Natural killer cell (primary cell): ENCODE measurements around the gene CTPS1. TPM values are rescaled to one million over a fixed set of nuclear protein-coding genes. Genes with fewer than 3 reads are reported as not detected.

Experiments used
- ATAC-seq, 3 donors: fragments of 150-1000 bp in 2 of 3; fragments of 200-7000 bp in 1 of 3; cut with Tn5 transposase; 1 replicate in 1 of 3; 2 replicates in 2 of 3; pipeline ENCODE4 v1.10.0; 2021; ENCODE audit warnings: mild to moderate bottlenecking in 2 of 3, moderate library complexity in 2 of 3
- DNase-seq, 2 donors: peaks; one replicate each; pipeline versions ENCODE4 v3.0.0 to v3.0.0-alpha.2; 2013 to 2021; ENCODE audit warnings: mixed read lengths in 1 of 2
- H3K27ac ChIP-seq: one replicate; pipeline ENCODE4 v1.5.1; 2013; ENCODE audit warnings: mild to moderate bottlenecking, low read length
- H3K27me3 ChIP-seq: one replicate; pipeline ENCODE4 v1.6.1; 2013; ENCODE audit warnings: low read length; ENCODE audit not compliant: control insufficient read depth, insufficient read depth
- H3K36me3 ChIP-seq: one replicate; pipeline ENCODE4 v1.6.1; 2013; ENCODE audit warnings: low read length; ENCODE audit not compliant: control insufficient read depth, insufficient read depth
- H3K4me1 ChIP-seq: one replicate; pipeline ENCODE4 v1.6.1; 2013; ENCODE audit warnings: low read length; ENCODE audit not compliant: control insufficient read depth, insufficient read depth
- H3K4me3 ChIP-seq: one replicate; pipeline ENCODE4 v1.5.1; 2013; ENCODE audit warnings: low read length
- H3K9me3 ChIP-seq: one replicate; pipeline ENCODE4 v1.6.1; 2013; ENCODE audit warnings: low read length; ENCODE audit not compliant: control insufficient read depth, insufficient read depth
- H3K27ac Mint-ChIP-seq, 2 donors: one replicate each; pipeline ENCODE4 v1.8.0; 2022; ENCODE audit warnings: mild to moderate bottlenecking in 2 of 2, mixed read lengths in 2 of 2, moderate library complexity in 1 of 2
- H3K27me3 Mint-ChIP-seq, 2 donors: one replicate each; pipeline ENCODE4 v1.8.0; 2022; ENCODE audit warnings: low read depth in 2 of 2, mixed read lengths in 2 of 2
- H3K36me3 Mint-ChIP-seq: one replicate; pipeline ENCODE4 v1.8.0; 2022; ENCODE audit warnings: mixed read lengths
- H3K4me1 Mint-ChIP-seq, 2 donors: one replicate each; pipeline ENCODE4 v1.8.0; 2022; ENCODE audit warnings: mixed read lengths in 2 of 2
- H3K4me3 Mint-ChIP-seq: one replicate; pipeline ENCODE4 v1.8.0; 2022; ENCODE audit warnings: mild to moderate bottlenecking, moderate library complexity, mixed read lengths
- H3K9me3 Mint-ChIP-seq, 2 donors: one replicate each; pipeline ENCODE4 v1.8.0; 2022; ENCODE audit warnings: mixed read lengths in 2 of 2
- CTCF ChIP-seq: fragments of 200-600 bp; IDR thresholded peaks from one replicate; pipeline ENCODE4 v1.8.0; 2022; ENCODE audit warnings: antibody characterized with exemption
- WGBS: methylation state at CpG from one replicate; pipeline ENCODE4 v1.1.7; 2013; ENCODE audit warnings: missing lambda C conversion rate; ENCODE audit not compliant: insufficient coverage; 5-methylcytosine and 5-hydroxymethylcytosine counted together
- intact Hi-C: fragments of 100-400 bp; cut with micrococcal nuclease; formaldehyde crosslinking; loops from one replicate; pipeline ENCODE4 v1.14.2; 2022
- total RNA-seq, 4 donors: library from RNA; stranded (reverse); fragments of 120-200 nt in 1 of 4; gene quantifications; one replicate each; pipeline versions ENCODE4 v1.2.3 to v1.2.4, GENCODE V29; 2013 to 2022

CTPS1 gene
- total RNA-seq, 3 donors from 2014 or later (not counting 1 experiment from before 2014, with no cell fraction given): 90.5 to 128 (median 99.0) TPM

- Histone ChIP-seq H3K4me1 (no peaks in the 10 kb centered on the region), H3K4me3 (no peak overlapping the region), H3K9me3 (no peaks in the 10 kb centered on the region), H3K27ac (no peak overlapping the region), H3K36me3 (peaks cover 7% of the 10 kb centered on the region), H3K27me3 (no peaks in the 10 kb centered on the region)
- no peak for ATAC-seq
- Mint-ChIP-seq H3K27ac (no peak overlapping the region), H3K4me1 (peaks cover 0 to 7% of the 10 kb centered on the region in 2 donors), H3K4me3 (no peak overlapping the region), H3K36me3 (no peaks in the 10 kb centered on the region), H3K9me3 (no peaks in the 10 kb centered on the region), H3K27me3 (no peaks in the 10 kb centered on the region)
- TF ChIP-seq CTCF: no peak
- intact Hi-C loops: no loop called here
- 96% methylated on average over 3 of the region's 3 CpGs for WGBS
- no peak for DNase-seq
Observed at GRCh38 chr1:41041614-41042270, 62.2 kb downstream of the CTPS1 start.

- H3K9me3 ChIP-seq: no peaks in the 10 kb centered on the region
- no peak for ATAC-seq
- no peak overlapping the region for H3K4me3 ChIP-seq
- TF ChIP-seq CTCF: no peak
- peak overlapping the region in 1 of 2 donors; percentile 13 for H3K27ac Mint-ChIP-seq
- H3K4me3 Mint-ChIP-seq: no peak overlapping the region
- H3K27me3 Mint-ChIP-seq: no peaks in the 10 kb centered on the region
- no peaks in the 10 kb centered on the region for H3K9me3 Mint-ChIP-seq
- peaks cover 0 to 7% of the 10 kb centered on the region in 2 donors for H3K4me1 Mint-ChIP-seq
- no peaks in the 10 kb centered on the region for H3K27me3 ChIP-seq
- DNase-seq: no peak
- no peaks in the 10 kb centered on the region for H3K36me3 Mint-ChIP-seq
- WGBS: 68% methylated on average over 2 of the region's 2 CpGs
- intact Hi-C loops: no loop called here
- H3K27ac ChIP-seq: no peak overlapping the region
- no peaks in the 10 kb centered on the region for H3K4me1 ChIP-seq
- peaks cover 5% of the 10 kb centered on the region for H3K36me3 ChIP-seq
Observed at GRCh38 chr1:41044187-41044586, 64.7 kb downstream of the CTPS1 start.

GRCh38 chr1:41045740-41046139, 66.2 kb downstream of the CTPS1 start:
- 94% methylated on average over 5 of the region's 5 CpGs for WGBS
- Mint-ChIP-seq H3K4me3 (no peak overlapping the region), H3K27ac (no peak overlapping the region), H3K9me3 (no peaks in the 10 kb centered on the region), H3K36me3 (no peaks in the 10 kb centered on the region), H3K4me1 (peaks cover 0 to 7% of the 10 kb centered on the region in 2 donors), H3K27me3 (no peaks in the 10 kb centered on the region)
- H3K27ac ChIP-seq: no peak overlapping the region
- TF ChIP-seq CTCF: no peak
- DNase-seq (no peak), ATAC-seq (no peak)
- H3K4me3 ChIP-seq: no peak overlapping the region
- peaks cover 5% of the 10 kb centered on the region for H3K36me3 ChIP-seq
- intact Hi-C loops: no loop called here
- H3K4me1 ChIP-seq: no peaks in the 10 kb centered on the region
- H3K27me3 ChIP-seq: no peaks in the 10 kb centered on the region
- H3K9me3 ChIP-seq: no peaks in the 10 kb centered on the region

- Histone ChIP-seq H3K27ac (no peak overlapping the region), H3K9me3 (no peaks in the 10 kb centered on the region), H3K4me3 (no peak overlapping the region), H3K36me3 (peaks cover 5% of the 10 kb centered on the region), H3K27me3 (no peaks in the 10 kb centered on the region), H3K4me1 (no peaks in the 10 kb centered on the region)
- intact Hi-C loops: no loop called here
- 94% methylated on average over 10 of the region's 10 CpGs for WGBS
- H3K4me3 Mint-ChIP-seq: no peak overlapping the region
- H3K27ac Mint-ChIP-seq: no peak overlapping the region
- TF ChIP-seq CTCF: no peak
- DNase-seq (no peak), ATAC-seq (no peak)
- H3K36me3 Mint-ChIP-seq: no peaks in the 10 kb centered on the region
- peaks cover 0 to 7% of the 10 kb centered on the region in 2 donors for H3K4me1 Mint-ChIP-seq
- no peaks in the 10 kb centered on the region for H3K27me3 Mint-ChIP-seq
- H3K9me3 Mint-ChIP-seq: no peaks in the 10 kb centered on the region
Observed at GRCh38 chr1:41046347-41046775, 66.9 kb downstream of the CTPS1 start.
